Caco-2 (cell line): ENCODE data around the gene CREB1. TPM values are rescaled to one million over a fixed set of nuclear protein-coding genes. Genes with fewer than 3 reads are reported as not detected.
A peak's percentile ranks its signal among the peaks of the same experiment; 100 is the strongest.

Experiments
- Bru-seq: library from RNA; stranded (reverse); fragments of 400-500 nt; gene quantifications from one replicate; lab custom pipeline; 2021; lab: Mats Ljungman, UMichigan
- BruChase-seq, 2 experiments: library from RNA; stranded (reverse); fragments of 400-500 nt; gene quantifications; one replicate each; lab custom pipeline; 2021; lab: Mats Ljungman, UMichigan
- BruUV-seq: library from RNA; stranded (reverse); fragments of 400-500 nt; replicated peaks from 2 replicates; lab custom pipeline; 2021; lab: Mats Ljungman, UMichigan
- CTCF ChIA-PET: fragments of 300-600 bp; sonication (Branson Sonifier 250); formaldehyde crosslinking; loops from one replicate; lab custom pipeline; 2022; ENCODE audit warnings: antibody characterized with exemption; lab: Charles Lee
- POLR2A ChIA-PET: fragments of 300-600 bp; sonication (Branson Sonifier 250); formaldehyde crosslinking; loops from one replicate; lab custom pipeline; 2022; ENCODE audit warnings: antibody characterized with exemption; lab: Charles Lee
- DNase-seq, 2 experiments: peaks; one replicate each; pipeline versions ENCODE4 v3.0.0 to v3.0.0-alpha.2; 2020 to 2022
- H3K27me3 ChIP-seq: replicated peaks from 2 replicates; pipeline ENCODE4 v1.6.0; 2011; ENCODE audit warnings: low read length; ENCODE audit not compliant: control insufficient read depth, insufficient read depth
- H3K36me3 ChIP-seq: 2 replicates; pipeline ENCODE4 v1.5.1; 2011; ENCODE audit warnings: low read length; ENCODE audit not compliant: control insufficient read depth, insufficient read depth
- H3K4me1 ChIP-seq: fragments of 250-450 bp; sonication (Bioruptor Pico); 2 replicates; pipeline ENCODE4 v1.5.1; 2020; ENCODE audit warnings: mild to moderate bottlenecking
- H3K4me3 ChIP-seq: 2 replicates; pipeline ENCODE4 v1.5.1; 2011; ENCODE audit warnings: low read depth, mild to moderate bottlenecking, control low read depth, low read length
- H3K9me3 ChIP-seq: fragments of 250-450 bp; sonication (Bioruptor Pico); 2 replicates; pipeline ENCODE4 v1.5.1; 2020; ENCODE audit warnings: mild to moderate bottlenecking, moderate library complexity
- H3K27ac Mint-ChIP-seq: one replicate; pipeline ENCODE4 v1.8.0; 2022; ENCODE audit warnings: mixed read lengths; ENCODE audit not compliant: unreplicated experiment
- H3K27me3 Mint-ChIP-seq: one replicate; pipeline ENCODE4 v1.8.0; 2022; ENCODE audit warnings: mixed read lengths; ENCODE audit not compliant: insufficient read depth, unreplicated experiment
- H3K36me3 Mint-ChIP-seq: one replicate; pipeline ENCODE4 v1.8.0; 2022; ENCODE audit warnings: mild to moderate bottlenecking, mixed read lengths; ENCODE audit not compliant: insufficient read depth, unreplicated experiment
- H3K4me1 Mint-ChIP-seq: one replicate; pipeline ENCODE4 v1.8.0; 2022; ENCODE audit warnings: low read depth, mixed read lengths; ENCODE audit not compliant: unreplicated experiment
- H3K4me3 Mint-ChIP-seq: one replicate; pipeline ENCODE4 v1.8.0; 2022; ENCODE audit warnings: mild to moderate bottlenecking, moderate library complexity, mixed read lengths; ENCODE audit not compliant: unreplicated experiment
- H3K9me3 Mint-ChIP-seq: one replicate; pipeline ENCODE4 v1.8.0; 2022; ENCODE audit warnings: mixed read lengths; ENCODE audit not compliant: unreplicated experiment
- CTCF ChIP-seq, 2 experiments: fragments of 200-600 bp in 1 of 2; IDR thresholded peaks; 1 replicate in 1 of 2; 2 replicates in 1 of 2; pipeline versions ENCODE4 v1.5.1 to v1.8.0; 2011 to 2022; ENCODE audit warnings: antibody characterized with exemption in 1 of 2, control low read depth in 1 of 2, inconsistent platforms in 1 of 2, low read depth in 1 of 2, low read length in 1 of 2, mild to moderate bottlenecking in 1 of 2, moderate library complexity in 1 of 2; ENCODE audit not compliant: insufficient read depth in 1 of 2, severe bottlenecking in 1 of 2, unreplicated experiment in 1 of 2
- intact Hi-C: fragments of 100-400 bp; cut with micrococcal nuclease; formaldehyde crosslinking; loops from one replicate; pipeline ENCODE4 v1.10.0; 2022; ENCODE audit not compliant: unreplicated experiment
- long read RNA-seq: library from polyadenylated mRNA; stranded (forward); transcript quantifications from one replicate; pipeline ENCODE4 v2.0.0, GENCODE V29; 2022
- total RNA-seq: library from RNA; stranded (reverse); gene quantifications from 2 replicates; pipeline ENCODE4 v1.2.3, GENCODE V29; 2022

Gene CREB1
- total RNA-seq (49.7 and 59.0 TPM in 2 replicates), Bru-seq, nascent RNA (percentile 90 among the genes with signal in this experiment), BruChase-seq, experiment 1, labeled RNA remaining after a 2-hour chase (percentile 85 among the genes with signal in this experiment), BruChase-seq, experiment 2, labeled RNA remaining after a 6-hour chase (percentile 74 among the genes with signal in this experiment)
- long read RNA-seq, full-length matches to known transcripts = 15 of 29 reads
- long read RNA-seq, partial matches to known transcripts = 4 of 29 reads
- long read RNA-seq, other reads (novel, unspliced or antisense) = 10 of 29 reads

GRCh38 chr2:207529330-207530159 lies at the start of gene CREB1:
TSS of gene CREB1 (plus strand) at chr2:207529962. CDS start at chr2:207555636, 25,674 bp downstream.
- TSS peak; percentile 55 for BruUV-seq
- CTCF ChIA-PET = interaction anchor here (0.6 to 1.2 kb wide), 6 partner anchors 12 to 511 kb away, joined by 3 to 8 read pairs (median 3); partner anchors contain the start of gene METTL21A
- intact Hi-C loops = loop anchor here (1.0 to 2.0 kb wide), 5 partner anchors 28 to 205 kb away; partner anchors contain the start of genes CCNYL1 and METTL21A

GRCh38 chr2:207480521-207481040 lies 49.2 kb upstream of the CREB1 start:
- Histone ChIP-seq H3K27me3 (no peaks in the 10 kb centered on the region), H3K4me3 (no peak overlapping the region), H3K4me1 (peaks cover 43% of the 10 kb centered on the region), H3K36me3 (no peaks in the 10 kb centered on the region), H3K9me3 (no peaks in the 10 kb centered on the region)
- DNase-seq = no peak
- Mint-ChIP-seq H3K36me3 (no peaks in the 10 kb centered on the region), H3K4me1 (peaks cover 36% of the 10 kb centered on the region), H3K9me3 (no peaks in the 10 kb centered on the region), H3K27me3 (no peaks in the 10 kb centered on the region), H3K27ac (peak overlapping the region; percentile 55), H3K4me3 (no peak overlapping the region)
- ChIA-PET POLR2A (no interaction called here), CTCF (no interaction called here)
- no peak for TF ChIP-seq CTCF (IDR thresholded peaks at IDR 0.05; ENCODE audit: insufficient read depth in 1 of 2, low read depth in 1 of 2, low read length in 1 of 2, severe bottlenecking in 1 of 2, unreplicated experiment in 1 of 2)
- intact Hi-C loops = no loop called here
- BruUV-seq = no TSS peak

More at GRCh38 chr2:207529330-207530159, at the start of gene CREB1:
- POLR2A ChIA-PET = interaction anchor here (0.5 to 1.9 kb wide), 22 partner anchors 9 to 1610 kb away, joined by 3 to 30 read pairs (median 4); partner anchors contain the start of genes CCNYL1, KLF7 and METTL21A
- Histone ChIP-seq H3K27me3 (no peaks in the 10 kb centered on the region), H3K4me1 (peaks cover 35% of the 10 kb centered on the region), H3K36me3 (no peaks in the 10 kb centered on the region), H3K4me3 (peak within 1 kb of the TSS; percentile 89), H3K9me3 (no peaks in the 10 kb centered on the region)
- Mint-ChIP-seq H3K4me3 (peak within 1 kb of the TSS; percentile 78), H3K36me3 (peaks cover 10% of the 10 kb centered on the region), H3K27ac (peak within 1 kb of the TSS; percentile 97), H3K27me3 (no peaks in the 10 kb centered on the region), H3K9me3 (no peaks in the 10 kb centered on the region), H3K4me1 (peaks cover 21% of the 10 kb centered on the region)
- peak; percentile 98 to 100 for DNase-seq
- no peak for TF ChIP-seq CTCF (IDR thresholded peaks at IDR 0.05; ENCODE audit: insufficient read depth in 1 of 2, low read depth in 1 of 2, low read length in 1 of 2, severe bottlenecking in 1 of 2, unreplicated experiment in 1 of 2)

- Histone ChIP-seq H3K9me3 (no peaks in the 10 kb centered on the region), H3K27me3 (no peaks in the 10 kb centered on the region), H3K4me3 (no peak overlapping the region), H3K36me3 (no peaks in the 10 kb centered on the region), H3K4me1 (peaks cover 38% of the 10 kb centered on the region)
- no peaks in the 10 kb centered on the region for H3K9me3 Mint-ChIP-seq
- CTCF ChIA-PET = no interaction called here
- intact Hi-C loops = no loop called here
- H3K36me3 Mint-ChIP-seq = no peaks in the 10 kb centered on the region
- H3K27ac Mint-ChIP-seq = no peak overlapping the region
- DNase-seq = no peak
- H3K4me1 Mint-ChIP-seq = peaks cover 36% of the 10 kb centered on the region
- BruUV-seq = no TSS peak
- no peaks in the 10 kb centered on the region for H3K27me3 Mint-ChIP-seq
- POLR2A ChIA-PET = no interaction called here
- TF ChIP-seq CTCF (IDR thresholded peaks at IDR 0.05; ENCODE audit: insufficient read depth in 1 of 2, low read depth in 1 of 2, low read length in 1 of 2, severe bottlenecking in 1 of 2, unreplicated experiment in 1 of 2) = no peak
- no peak overlapping the region for H3K4me3 Mint-ChIP-seq
Measured at GRCh38 chr2:207481924-207482323, 47.8 kb upstream of the CREB1 start.
